HG03108 (cell line): Measurements from ENCODE around the gene ENOX1.

Experiments used
- ATAC-seq: cut with Tn5 transposase; IDR thresholded peaks from one replicate; pipeline ENCODE4 v1.9.1; 2021; ENCODE audit warnings: moderate library complexity; ENCODE audit not compliant: unreplicated experiment

Gene ENOX1

DNA sequence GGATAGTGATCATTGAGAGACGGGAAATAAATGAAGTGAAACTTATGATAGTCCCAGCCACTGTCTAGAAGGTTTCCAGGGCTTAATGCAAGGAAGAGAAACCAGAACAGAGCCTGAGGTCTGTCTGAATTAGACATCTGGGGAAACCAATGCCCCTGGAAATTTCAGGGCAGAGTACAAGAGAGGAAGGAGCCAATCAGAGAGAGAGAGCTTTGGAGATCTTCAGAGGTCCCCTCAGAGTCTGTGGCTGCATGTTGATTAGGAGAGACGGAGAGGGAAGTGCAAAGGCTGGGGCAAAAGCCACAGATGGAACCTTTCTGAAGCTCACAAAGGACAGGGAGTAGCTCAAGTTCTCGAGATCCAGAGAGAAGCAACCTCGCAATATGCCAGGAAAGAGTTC lies 385.4 kb downstream of the ENOX1 start:
- ATAC-seq: no peak

GRCh38 chr13:43397111-43397510 lies 389.7 kb downstream of the ENOX1 start:
- no peak for ATAC-seq

DNA sequence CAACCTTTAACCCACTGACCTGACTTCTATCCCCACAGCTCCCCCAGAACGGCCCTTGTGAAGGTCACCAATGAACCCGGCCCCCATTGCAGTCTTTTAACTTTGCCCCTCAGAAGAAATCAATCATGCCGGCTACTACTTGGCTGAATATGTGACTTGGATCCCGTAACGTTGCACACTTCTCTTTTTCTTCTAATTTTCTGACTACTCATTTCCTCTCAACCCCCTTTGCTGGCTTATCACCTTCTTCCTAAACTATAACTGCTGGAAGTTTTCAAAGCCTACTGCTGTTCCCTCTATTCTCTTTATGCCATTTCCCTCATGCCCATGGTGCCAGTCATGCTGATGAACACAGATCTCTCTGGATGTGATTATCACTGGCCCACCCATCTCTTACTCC lies 395.7 kb downstream of the ENOX1 start:
- no peak for ATAC-seq

DNA sequence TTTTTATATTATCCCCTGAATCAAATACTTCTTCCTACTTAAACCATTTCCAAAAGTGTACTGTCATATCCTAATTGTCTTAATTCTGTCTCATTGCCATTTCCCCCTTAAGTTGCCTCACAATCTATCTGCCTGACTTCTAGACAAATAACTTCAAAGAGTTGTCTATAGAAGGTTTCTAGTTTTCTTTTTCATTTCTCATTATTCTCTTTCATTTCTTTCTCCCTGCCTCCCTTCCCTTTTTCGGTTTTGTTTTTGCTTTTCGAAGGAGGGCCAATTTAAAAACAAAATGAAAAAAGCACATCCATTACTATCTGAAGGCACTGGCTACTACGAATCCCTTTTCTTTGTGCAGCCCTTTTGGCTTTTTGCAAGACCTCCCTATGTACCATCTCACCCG lies 396.2 kb downstream of the ENOX1 start:
- ATAC-seq: peak; percentile 41

- no peak for ATAC-seq
Measured at GRCh38 chr13:43389983-43390382, 396.8 kb downstream of the ENOX1 start.

- ATAC-seq: no peak
Measured at GRCh38 chr13:43389573-43389972, 397.2 kb downstream of the ENOX1 start.

GRCh38 chr13:43388282-43389034 lies 398.3 kb downstream of the ENOX1 start:
- peak; percentile 48 for ATAC-seq

DNA sequence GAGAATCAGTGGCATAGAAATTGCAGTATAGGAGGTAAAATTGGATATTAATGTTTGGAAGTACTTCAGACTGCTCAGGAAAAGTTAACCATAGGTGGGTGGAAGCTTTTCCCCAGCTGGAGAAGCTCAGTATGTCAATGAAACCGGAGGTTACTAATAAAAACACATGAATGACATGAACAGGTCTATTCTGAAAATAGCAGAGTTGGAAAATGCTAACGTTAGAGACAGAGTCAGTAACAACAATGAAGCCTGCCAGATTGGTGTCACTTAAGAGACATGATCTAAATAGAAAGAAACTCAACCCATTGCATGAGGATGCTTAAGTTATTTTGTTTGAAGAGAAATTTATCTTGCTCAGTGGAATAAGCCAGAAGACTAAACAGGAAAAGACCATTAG lies 398.9 kb downstream of the ENOX1 start:
- ATAC-seq: no peak

GRCh38 chr13:43383498-43384165 lies 403.1 kb downstream of the ENOX1 start:
- ATAC-seq: no peak

GRCh38 chr13:43379738-43380137 lies 407.0 kb downstream of the ENOX1 start:
- ATAC-seq: no peak

- no peak for ATAC-seq
Measured at GRCh38 chr13:43377973-43378372, 408.8 kb downstream of the ENOX1 start.

DNA sequence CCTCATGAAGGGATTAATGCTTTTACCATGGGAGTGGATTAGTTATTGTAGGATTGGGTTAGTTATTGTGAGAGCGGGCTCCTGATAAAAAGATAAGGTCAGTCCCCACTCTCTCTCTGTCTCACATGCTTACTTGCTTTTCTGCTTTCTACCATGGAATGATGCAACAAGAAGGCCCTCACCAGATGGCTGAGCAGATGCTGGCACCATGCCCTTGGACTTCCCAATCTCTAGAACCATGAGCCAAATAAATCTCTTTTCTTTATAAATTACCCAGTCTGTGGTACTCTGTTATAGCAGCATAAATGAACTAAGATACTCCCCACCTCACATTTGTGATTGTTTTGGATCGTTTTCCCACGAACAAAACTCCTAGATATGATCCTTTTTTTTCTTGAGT lies 409.6 kb downstream of the ENOX1 start:
- ATAC-seq: no peak

DNA sequence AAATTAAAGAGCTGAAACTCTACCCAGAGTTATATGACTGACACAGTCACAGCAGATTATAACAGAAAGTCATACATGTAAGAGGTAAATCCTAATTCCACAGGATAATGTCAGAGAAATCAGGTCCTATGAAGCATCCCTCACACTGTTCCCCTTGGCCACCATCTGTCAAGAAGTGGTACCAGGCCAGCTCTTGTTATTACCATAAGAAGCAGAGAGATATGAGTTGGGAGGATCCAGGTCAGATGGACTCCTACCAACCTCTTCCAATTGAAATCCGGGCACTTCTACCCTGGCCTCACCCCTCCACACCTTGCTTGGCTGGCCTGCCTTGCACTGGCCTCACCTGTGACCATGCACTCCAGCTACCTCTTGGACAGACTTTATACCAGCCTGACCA lies 410.2 kb downstream of the ENOX1 start:
- no peak for ATAC-seq

- ATAC-seq: no peak
Measured at GRCh38 chr13:43375797-43376465, 410.8 kb downstream of the ENOX1 start.

DNA sequence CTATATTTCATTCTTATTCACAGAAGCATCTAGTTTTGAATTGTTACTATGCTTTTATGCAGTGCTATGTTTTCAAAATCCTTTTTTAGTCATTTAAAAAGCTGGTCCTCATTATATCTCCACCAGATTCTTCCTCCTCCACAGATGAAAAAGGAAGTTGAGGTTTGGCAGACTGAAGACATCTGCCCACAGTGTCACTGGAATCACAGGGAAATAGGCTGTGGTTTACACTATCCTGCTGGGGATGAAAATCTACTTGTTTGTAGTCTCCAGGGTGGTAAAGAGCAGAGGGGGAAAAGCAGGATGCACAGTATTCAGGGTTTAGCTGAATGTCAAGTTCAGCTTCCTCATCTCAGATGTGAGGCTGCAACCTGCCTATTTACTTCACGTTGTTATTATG lies 412.2 kb downstream of the ENOX1 start:
- no peak for ATAC-seq

- ATAC-seq: no peak
Measured at GRCh38 chr13:43373400-43373799, 413.4 kb downstream of the ENOX1 start.

DNA sequence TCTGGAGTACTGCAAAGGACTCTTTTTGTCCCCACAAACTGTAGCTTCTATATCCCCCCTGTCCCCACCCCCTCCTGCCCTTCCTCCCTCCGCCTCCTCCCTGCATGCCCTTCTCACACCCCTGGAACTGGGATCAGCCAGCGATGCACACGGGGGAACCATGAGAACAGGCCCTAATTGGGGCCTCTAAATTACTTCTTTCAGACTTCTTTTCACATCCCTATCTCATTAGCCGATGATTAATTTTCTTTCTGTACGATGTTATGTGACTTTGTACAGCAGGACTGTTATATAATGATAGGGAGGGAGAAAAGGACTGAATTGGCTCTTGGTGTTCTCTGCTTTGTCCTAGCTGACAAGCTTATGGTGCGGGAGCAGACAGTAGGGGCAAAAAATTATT lies 415.9 kb downstream of the ENOX1 start:
- ATAC-seq: no peak

GRCh38 chr13:43369319-43369718 lies 417.5 kb downstream of the ENOX1 start:
- no peak for ATAC-seq

- peak; percentile 43 for ATAC-seq
Measured at GRCh38 chr13:43368003-43368402, 418.8 kb downstream of the ENOX1 start.

GRCh38 chr13:43365039-43365344 lies 421.8 kb downstream of the ENOX1 start:
- no peak for ATAC-seq

DNA sequence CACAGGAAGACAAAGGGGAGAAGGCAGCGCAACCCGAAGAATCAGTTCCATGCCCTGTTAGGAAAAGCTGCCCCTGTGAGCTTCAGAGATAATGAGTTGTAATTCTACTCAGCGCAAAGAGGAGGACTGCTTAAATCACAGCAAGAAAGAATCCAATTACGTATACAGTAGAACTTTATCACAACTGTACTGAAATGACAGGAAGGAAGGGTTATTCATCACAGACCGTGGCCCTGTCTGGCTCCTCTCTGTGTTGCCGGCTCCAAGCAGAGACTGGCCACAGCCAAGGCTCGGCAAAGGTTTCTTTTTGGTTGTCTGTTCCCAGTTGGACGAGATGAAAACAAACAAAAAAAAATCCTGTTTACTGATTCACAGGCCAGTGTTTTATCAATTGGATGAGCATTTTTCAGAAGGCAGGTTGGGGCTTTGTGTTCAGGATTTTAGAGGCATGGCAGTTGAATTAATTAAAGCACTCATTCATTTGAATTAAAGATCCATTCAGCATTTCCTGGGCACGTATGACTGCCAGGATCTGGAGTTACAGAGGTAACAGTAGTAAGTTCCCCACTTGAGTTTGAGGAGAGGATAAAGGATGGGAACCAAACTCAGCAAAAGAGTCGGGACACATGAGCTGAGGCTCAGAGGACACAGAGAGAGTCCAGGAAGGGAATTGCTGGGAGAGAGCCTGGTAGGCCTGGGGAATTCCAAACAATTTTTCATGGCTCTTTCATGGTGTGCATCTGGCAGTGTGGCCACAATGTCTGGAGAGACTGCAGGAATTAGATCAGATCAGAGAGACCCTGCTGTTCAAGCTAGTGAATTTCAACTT lies 422.3 kb downstream of the ENOX1 start:
- ATAC-seq: no peak
